SH-SY5Y (cell line): ENCODE results near the gene C1orf146.

ENCODE experiments used
- GATA2 ChIP-seq: IDR thresholded peaks from 2 replicates; pipeline ENCODE4 v1.6.1; 2011; ENCODE audit warnings: mild to moderate bottlenecking, low read depth, low read length
- GATA3 ChIP-seq: IDR thresholded peaks from 2 replicates; pipeline ENCODE4 v1.6.1; 2011; ENCODE audit warnings: low read depth, mild to moderate bottlenecking, low read length, moderate library complexity

DNA sequence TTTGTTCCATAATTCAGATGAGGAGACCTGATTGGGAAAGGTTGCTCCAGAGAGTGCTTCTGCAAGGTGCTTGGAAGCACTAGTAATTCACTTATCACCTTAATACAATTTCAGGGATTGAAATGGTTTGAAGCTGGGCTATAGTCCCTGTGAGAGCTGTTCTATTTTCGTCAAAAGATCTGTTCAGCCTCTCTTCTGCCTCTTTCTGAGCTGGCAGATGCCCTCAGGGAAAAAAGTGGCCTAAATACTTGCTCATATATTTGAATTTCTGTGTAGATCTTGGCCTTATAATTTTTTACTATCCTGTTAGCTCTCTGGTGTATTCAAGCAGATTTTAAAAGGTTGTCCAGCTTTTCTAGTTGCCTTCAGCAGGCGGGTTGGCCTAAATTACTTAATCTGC, 22.3 kb downstream of the C1orf146 start:
- TF ChIP-seq GATA3, result no peak
- TF ChIP-seq GATA2, result no peak
